Lung (tissue), 12 donors: ENCODE measurements around the gene CARD6. TPM values are rescaled to one million over a fixed set of nuclear protein-coding genes. Genes with fewer than 3 reads are reported as not detected.

ENCODE experiments used
- ATAC-seq: fragments of 200-7000 bp; cut with Tn5 transposase; one replicate; pipeline ENCODE4 v1.9.1; 2020; ENCODE audit warnings: moderate number of reproducible peaks; ENCODE audit not compliant: insufficient read depth, low FRiP score
- DNase-seq, 3 donors: peaks; one replicate each; pipeline ENCODE4 v3.0.0-alpha.2; 2013 to 2017
- H3K27ac ChIP-seq, 2 donors: one replicate each; pipeline ENCODE4 v1.5.1; 2013; ENCODE audit warnings: mild to moderate bottlenecking in 2 of 2, moderate library complexity in 2 of 2, control low read depth in 1 of 2, inconsistent platforms in 1 of 2, low read depth in 1 of 2, low read length in 1 of 2
- H3K27me3 ChIP-seq, 3 donors: one replicate each; pipeline ENCODE4 v1.5.1; 2013; ENCODE audit warnings: low read length in 2 of 3; ENCODE audit not compliant: control insufficient read depth in 3 of 3, insufficient read depth in 3 of 3
- H3K36me3 ChIP-seq, 4 donors: one replicate each; pipeline ENCODE4 v1.5.1; 2013; ENCODE audit warnings: low read length in 4 of 4, mild to moderate bottlenecking in 1 of 4, moderate library complexity in 1 of 4; ENCODE audit not compliant: control insufficient read depth in 4 of 4, insufficient read depth in 4 of 4
- H3K4me1 ChIP-seq, 5 donors: one replicate each; pipeline ENCODE4 v1.5.1; 2013; ENCODE audit warnings: low read length in 5 of 5, mild to moderate bottlenecking in 2 of 5, moderate library complexity in 1 of 5; ENCODE audit not compliant: control insufficient read depth in 5 of 5, insufficient read depth in 5 of 5
- H3K4me3 ChIP-seq: one replicate; pipeline ENCODE4 v1.5.1; 2013; ENCODE audit warnings: mild to moderate bottlenecking, control low read depth, moderate library complexity
- H3K9ac ChIP-seq, 2 donors: one replicate each; pipeline ENCODE4 v1.5.1; 2013; ENCODE audit warnings: low read length in 2 of 2, control low read depth in 1 of 2; ENCODE audit not compliant: insufficient read depth in 1 of 2
- H3K9me3 ChIP-seq, 4 donors: one replicate each; pipeline ENCODE4 v1.5.1; 2013; ENCODE audit warnings: low read length in 3 of 4, mild to moderate bottlenecking in 1 of 4, moderate library complexity in 1 of 4; ENCODE audit not compliant: control insufficient read depth in 4 of 4, insufficient read depth in 3 of 4
- CTCF ChIP-seq: IDR thresholded peaks from 2 replicates; pipeline ENCODE4 v1.5.1; 2012; ENCODE audit warnings: mild to moderate bottlenecking; ENCODE audit errors: control extremely low read depth, extremely low read depth
- WGBS, 2 donors: extraction: QIAGEN DNeasy Blood & Tissue Kit; methylation state at CpG; one replicate each; pipeline ENCODE4 v1.1.7; 2013; 5-methylcytosine and 5-hydroxymethylcytosine counted together
- polyA plus RNA-seq, 2 donors: library from polyadenylated mRNA; stranded (reverse); fragments of 200-250 nt; gene quantifications; one replicate each; pipeline ENCODE4 v1.2.1, GENCODE V29; 2013
- total RNA-seq, 2 donors: library from RNA; depleted of rRNA in 1 of 2; stranded (reverse); fragments of >200 nt in 1 of 2; gene quantifications; one replicate each; pipeline ENCODE4 v1.2.1, GENCODE V29; 2014 to 2021
- donor health status: control.
- donor health status: control.
- donor health status: Bipolar disorder and iron deficiency.
- donor health status: healthy.
- donor health status: DM: yes; HTN: yes; CAD: no.

Gene CARD6
- total and polyA plus RNA-seq, 4 donors, result 6.2 to 15.9 (median 12.7) TPM

- H3K4me3 ChIP-seq, result no peak overlapping the region
- no peak for ATAC-seq
- TF ChIP-seq CTCF, result no peak
- H3K36me3 ChIP-seq, result peaks cover 34 to 59% (median 48%) of the 10 kb centered on the region in 4 donors
- WGBS, 2 donors, result 96 to 97% methylated on average over 3 of the region's 3 CpGs
- no peak overlapping the region for H3K9ac ChIP-seq
- no peak for DNase-seq
- H3K9me3 ChIP-seq, result no peaks in the 10 kb centered on the region
- H3K27me3 ChIP-seq, result no peaks in the 10 kb centered on the region
- peaks cover 0 to 14% (median 6%) of the 10 kb centered on the region in 5 donors for H3K4me1 ChIP-seq
- H3K27ac ChIP-seq, result no peak overlapping the region
These were observed 12.2 kb upstream of the CARD6 start for GRCh38 chr5:40828690-40829661.

GRCh38 chr5:40829748-40830533, 11.2 kb upstream of the CARD6 start:
- Histone ChIP-seq H3K27ac (no peak overlapping the region), H3K4me3 (no peak overlapping the region), H3K36me3 (peaks cover 34 to 63% (median 51%) of the 10 kb centered on the region in 4 donors), H3K27me3 (no peaks in the 10 kb centered on the region), H3K9me3 (no peaks in the 10 kb centered on the region), H3K4me1 (peaks cover 0 to 19% (median 6%) of the 10 kb centered on the region in 5 donors), H3K9ac (no peak overlapping the region)
- WGBS, 2 donors, result 91 to 98% methylated on average over 13 of the region's 13 CpGs
- ATAC-seq (no peak), DNase-seq (no peak)
- no peak for TF ChIP-seq CTCF

GRCh38 chr5:40831346-40832210, 9.6 kb upstream of the CARD6 start:
- no peak for TF ChIP-seq CTCF
- Histone ChIP-seq H3K27ac (no peak overlapping the region), H3K9ac (no peak overlapping the region), H3K27me3 (no peaks in the 10 kb centered on the region), H3K36me3 (peaks cover 34 to 63% (median 48%) of the 10 kb centered on the region in 4 donors), H3K4me3 (no peak overlapping the region), H3K4me1 (peaks cover 0 to 29% (median 6%) of the 10 kb centered on the region in 5 donors), H3K9me3 (no peaks in the 10 kb centered on the region)
- DNase-seq, result no peak
- WGBS, 2 donors, result 58 to 83% methylated on average over 4 of the region's 4 CpGs
- no peak for ATAC-seq
